GM12878 (cell line): Measurements from ENCODE around the gene MBD5.
"Not testable (repeated sequence)": the region's sequence is repeated elsewhere in the genome, so short reads cannot be mapped to it uniquely, and the experiment has no call there.

Experiments used
- ATF3 ChIP-seq: IDR thresholded peaks from 2 replicates; pipeline ENCODE4 v1.6.1; 2011; ENCODE audit warnings: low read depth, mild to moderate bottlenecking, low read length, moderate library complexity, borderline replicate concordance; ENCODE audit errors: extremely low read depth
- CTCF ChIP-seq, 3 experiments: IDR thresholded peaks in 2 of 3; conservative IDR thresholded peaks in 1 of 3; 2 replicates each; pipeline ENCODE4 v1.5.1; 2011; ENCODE audit warnings: low read depth in 3 of 3, low read length in 3 of 3, mild to moderate bottlenecking in 3 of 3, control low read depth in 2 of 3, moderate library complexity in 2 of 3, inconsistent platforms in 1 of 3, mixed read lengths in 1 of 3; ENCODE audit not compliant: control insufficient read depth in 2 of 3, insufficient read depth in 1 of 3; ENCODE audit errors: extremely low read depth in 1 of 3
- EED ChIP-seq: sonication (generic); IDR thresholded peaks from 2 replicates; pipeline ENCODE4 v1.6.1; 2016; ENCODE audit warnings: antibody characterized with exemption, low read depth
- EZH2 ChIP-seq: IDR thresholded peaks from 2 replicates; pipeline ENCODE4 v1.6.1; 2012; ENCODE audit warnings: low read depth, mild to moderate bottlenecking, control low read depth, inconsistent platforms, low read length, borderline replicate concordance; ENCODE audit not compliant: control insufficient read depth
- POLR2AphosphoS2 ChIP-seq: IDR thresholded peaks from 2 replicates; pipeline ENCODE4 v1.6.1; 2011; ENCODE audit warnings: low read depth, mild to moderate bottlenecking, low read length, improper control_type of control experiment, moderate library complexity
- SREBF1 ChIP-seq: IDR thresholded peaks from 2 replicates; pipeline ENCODE4 v1.6.1; 2012; ENCODE audit warnings: mild to moderate bottlenecking, low read length
- TAF1 ChIP-seq: IDR thresholded peaks from 2 replicates; pipeline ENCODE4 v1.6.1; 2011; ENCODE audit warnings: mild to moderate bottlenecking, low read depth, low read length, borderline replicate concordance
- YBX1 ChIP-seq: fragments of 450-650 bp; IDR thresholded peaks from 2 replicates; pipeline ENCODE4 v1.6.1; 2016; ENCODE audit warnings: antibody characterized with exemption
- TF ChIP-seq, protein P1 (sequence below): IDR thresholded peaks from 2 replicates; pipeline ENCODE4 v1.6.1; 2011; ENCODE audit warnings: low read depth, low read length, improper control_type of control experiment, borderline replicate concordance
- TF ChIP-seq, protein P2 (sequence below): IDR thresholded peaks from 2 replicates; pipeline ENCODE4 v1.6.1; 2012; ENCODE audit warnings: improper control_type of control experiment, low read depth, low read length; ENCODE audit not compliant: insufficient replicate concordance
- TF ChIP-seq, protein P3 (sequence below): fragments of 450-650 bp; IDR thresholded peaks from 2 replicates; pipeline ENCODE4 v1.6.1; 2018; ENCODE audit warnings: borderline replicate concordance, mild to moderate bottlenecking; ENCODE audit not compliant: partially characterized antibody

GRCh38 chr2:148543088-148543540, 522.2 kb downstream of the MBD5 start:
- TF ChIP-seq, protein P1, sequence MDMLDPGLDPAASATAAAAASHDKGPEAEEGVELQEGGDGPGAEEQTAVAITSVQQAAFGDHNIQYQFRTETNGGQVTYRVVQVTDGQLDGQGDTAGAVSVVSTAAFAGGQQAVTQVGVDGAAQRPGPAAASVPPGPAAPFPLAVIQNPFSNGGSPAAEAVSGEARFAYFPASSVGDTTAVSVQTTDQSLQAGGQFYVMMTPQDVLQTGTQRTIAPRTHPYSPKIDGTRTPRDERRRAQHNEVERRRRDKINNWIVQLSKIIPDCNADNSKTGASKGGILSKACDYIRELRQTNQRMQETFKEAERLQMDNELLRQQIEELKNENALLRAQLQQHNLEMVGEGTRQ: not testable (repeated sequence)
- TF ChIP-seq SREBF1; YBX1; EZH2; EED; CTCF (IDR thresholded peaks at IDR 0.05 in 2 of 3, conservative IDR thresholded peaks at IDR 0.05 in 1 of 3; ENCODE audit: control insufficient read depth in 2 of 3, extremely low read depth in 1 of 3, insufficient read depth in 1 of 3, low read depth in 3 of 3, low read length in 3 of 3); ATF3; TAF1; POLR2AphosphoS2: not testable (repeated sequence)
- TF ChIP-seq, protein P2, sequence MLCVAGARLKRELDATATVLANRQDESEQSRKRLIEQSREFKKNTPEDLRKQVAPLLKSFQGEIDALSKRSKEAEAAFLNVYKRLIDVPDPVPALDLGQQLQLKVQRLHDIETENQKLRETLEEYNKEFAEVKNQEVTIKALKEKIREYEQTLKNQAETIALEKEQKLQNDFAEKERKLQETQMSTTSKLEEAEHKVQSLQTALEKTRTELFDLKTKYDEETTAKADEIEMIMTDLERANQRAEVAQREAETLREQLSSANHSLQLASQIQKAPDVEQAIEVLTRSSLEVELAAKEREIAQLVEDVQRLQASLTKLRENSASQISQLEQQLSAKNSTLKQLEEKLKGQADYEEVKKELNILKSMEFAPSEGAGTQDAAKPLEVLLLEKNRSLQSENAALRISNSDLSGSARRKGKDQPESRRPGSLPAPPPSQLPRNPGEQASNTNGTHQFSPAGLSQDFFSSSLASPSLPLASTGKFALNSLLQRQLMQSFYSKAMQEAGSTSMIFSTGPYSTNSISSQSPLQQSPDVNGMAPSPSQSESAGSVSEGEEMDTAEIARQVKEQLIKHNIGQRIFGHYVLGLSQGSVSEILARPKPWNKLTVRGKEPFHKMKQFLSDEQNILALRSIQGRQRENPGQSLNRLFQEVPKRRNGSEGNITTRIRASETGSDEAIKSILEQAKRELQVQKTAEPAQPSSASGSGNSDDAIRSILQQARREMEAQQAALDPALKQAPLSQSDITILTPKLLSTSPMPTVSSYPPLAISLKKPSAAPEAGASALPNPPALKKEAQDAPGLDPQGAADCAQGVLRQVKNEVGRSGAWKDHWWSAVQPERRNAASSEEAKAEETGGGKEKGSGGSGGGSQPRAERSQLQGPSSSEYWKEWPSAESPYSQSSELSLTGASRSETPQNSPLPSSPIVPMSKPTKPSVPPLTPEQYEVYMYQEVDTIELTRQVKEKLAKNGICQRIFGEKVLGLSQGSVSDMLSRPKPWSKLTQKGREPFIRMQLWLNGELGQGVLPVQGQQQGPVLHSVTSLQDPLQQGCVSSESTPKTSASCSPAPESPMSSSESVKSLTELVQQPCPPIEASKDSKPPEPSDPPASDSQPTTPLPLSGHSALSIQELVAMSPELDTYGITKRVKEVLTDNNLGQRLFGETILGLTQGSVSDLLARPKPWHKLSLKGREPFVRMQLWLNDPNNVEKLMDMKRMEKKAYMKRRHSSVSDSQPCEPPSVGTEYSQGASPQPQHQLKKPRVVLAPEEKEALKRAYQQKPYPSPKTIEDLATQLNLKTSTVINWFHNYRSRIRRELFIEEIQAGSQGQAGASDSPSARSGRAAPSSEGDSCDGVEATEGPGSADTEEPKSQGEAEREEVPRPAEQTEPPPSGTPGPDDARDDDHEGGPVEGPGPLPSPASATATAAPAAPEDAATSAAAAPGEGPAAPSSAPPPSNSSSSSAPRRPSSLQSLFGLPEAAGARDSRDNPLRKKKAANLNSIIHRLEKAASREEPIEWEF: not testable (repeated sequence)
- TF ChIP-seq, protein P3, sequence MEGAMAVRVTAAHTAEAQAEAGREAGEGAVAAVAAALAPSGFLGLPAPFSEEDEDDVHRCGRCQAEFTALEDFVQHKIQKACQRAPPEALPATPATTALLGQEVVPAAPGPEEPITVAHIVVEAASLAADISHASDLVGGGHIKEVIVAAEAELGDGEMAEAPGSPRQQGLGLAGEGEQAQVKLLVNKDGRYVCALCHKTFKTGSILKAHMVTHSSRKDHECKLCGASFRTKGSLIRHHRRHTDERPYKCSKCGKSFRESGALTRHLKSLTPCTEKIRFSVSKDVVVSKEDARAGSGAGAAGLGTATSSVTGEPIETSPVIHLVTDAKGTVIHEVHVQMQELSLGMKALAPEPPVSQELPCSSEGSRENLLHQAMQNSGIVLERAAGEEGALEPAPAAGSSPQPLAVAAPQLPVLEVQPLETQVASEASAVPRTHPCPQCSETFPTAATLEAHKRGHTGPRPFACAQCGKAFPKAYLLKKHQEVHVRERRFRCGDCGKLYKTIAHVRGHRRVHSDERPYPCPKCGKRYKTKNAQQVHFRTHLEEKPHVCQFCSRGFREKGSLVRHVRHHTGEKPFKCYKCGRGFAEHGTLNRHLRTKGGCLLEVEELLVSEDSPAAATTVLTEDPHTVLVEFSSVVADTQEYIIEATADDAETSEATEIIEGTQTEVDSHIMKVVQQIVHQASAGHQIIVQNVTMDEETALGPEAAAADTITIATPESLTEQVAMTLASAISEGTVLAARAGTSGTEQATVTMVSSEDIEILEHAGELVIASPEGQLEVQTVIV: not testable (repeated sequence)
